ENCODE measurements around the gene CCDC39.
"Not testable (repeated sequence)": the region's sequence is repeated elsewhere in the genome, so short reads cannot be mapped to it uniquely, and the experiment has no call there.

CCDC39 gene

GRCh38 chr3:180626844-180627243 is 52.4 kb downstream of the CCDC39 start:
- intact Hi-C loops (cut with DNase I): no loop called here
- DNase-seq: no peak

GRCh38 chr3:180624714-180625113 is 54.6 kb downstream of the CCDC39 start:
- DNase-seq: no peak
- intact Hi-C loops (cut with DNase I): no loop called here

GRCh38 chr3:180619723-180620122 is 59.6 kb downstream of the CCDC39 start:
- DNase-seq: no peak
- intact Hi-C loops (cut with DNase I): no loop called here

- DNase-seq; intact Hi-C loops (cut with DNase I): not testable (repeated sequence)
Measured at GRCh38 chr3:180618563-180618962, 60.7 kb downstream of the CCDC39 start.

- intact Hi-C loops (cut with DNase I): no loop called here
Measured at GRCh38 chr3:180617049-180617448, 62.2 kb downstream of the CCDC39 start.

GRCh38 chr3:180615954-180616353 is 63.3 kb downstream of the CCDC39 start:
- intact Hi-C loops (cut with DNase I): no loop called here
- peak in 1 of 10 donors; percentile 42 for DNase-seq

More at GRCh38 chr3:180617049-180617448, 62.2 kb downstream of the CCDC39 start:
- no peak for DNase-seq

- DNase-seq: peak in 1 of 10 donors; percentile 37
- intact Hi-C loops (cut with DNase I): no loop called here
Measured at GRCh38 chr3:180612364-180612763, 66.9 kb downstream of the CCDC39 start.

- intact Hi-C loops (cut with DNase I): no loop called here
- no peak for DNase-seq
Measured at GRCh38 chr3:180611006-180611405, 68.3 kb downstream of the CCDC39 start.

- DNase-seq: peak; percentile 83 to 99 (median 92)
- intact Hi-C loops (cut with DNase I): no loop called here
Measured at GRCh38 chr3:180601688-180602666, 77.3 kb downstream of the CCDC39 start, which contains the start of gene TTC14. Gene TTC14, plus strand, starts transcription at chr3:180602163. Its CDS starts 99 bp downstream, at chr3:180602262.

- intact Hi-C loops (cut with DNase I): no loop called here
- peak in 1 of 10 donors; percentile 45 for DNase-seq
Measured at GRCh38 chr3:180600473-180600872, 78.8 kb downstream of the CCDC39 start.

- no peak for DNase-seq
- intact Hi-C loops (cut with DNase I): loop anchor here (5.0 to 10.0 kb wide), 2 partner anchors 671 to 773 kb away; no protein-coding TSS in a partner anchor
Measured at GRCh38 chr3:180595559-180595935, 83.7 kb downstream of the CCDC39 start.

GRCh38 chr3:180594631-180595558 is 84.4 kb downstream of the CCDC39 start:
- intact Hi-C loops (cut with DNase I): loop anchor here (5.0 to 10.0 kb wide), 3 partner anchors 670 to 828 kb away; no protein-coding TSS in a partner anchor
- DNase-seq: no peak

GRCh38 chr3:180593631-180594030 is 85.7 kb downstream of the CCDC39 start:
- intact Hi-C loops (cut with DNase I): loop anchor here (5.0 to 10.0 kb wide), 2 partner anchors 669 to 826 kb away; no protein-coding TSS in a partner anchor
- not testable (repeated sequence) for DNase-seq

- DNase-seq: peak in 2 of 10 donors; percentile 62 to 64
- intact Hi-C loops (cut with DNase I): loop anchor here (5.0 to 10.0 kb wide), 2 partner anchors 666 to 823 kb away; no protein-coding TSS in a partner anchor
Measured at GRCh38 chr3:180590396-180590795, 88.9 kb downstream of the CCDC39 start.

- no peak for DNase-seq
- intact Hi-C loops (cut with DNase I): no loop called here
Measured at GRCh38 chr3:180580934-180581333, 98.4 kb downstream of the CCDC39 start.

GRCh38 chr3:180575571-180575970 is 103.7 kb downstream of the CCDC39 start:
- DNase-seq: no peak
- intact Hi-C loops (cut with DNase I): no loop called here

GRCh38 chr3:180571831-180572598 is 107.3 kb downstream of the CCDC39 start:
- no peak for DNase-seq

GRCh38 chr3:180570238-180570637 is 109.1 kb downstream of the CCDC39 start:
- intact Hi-C loops (cut with DNase I): no loop called here
- no peak for DNase-seq

More at GRCh38 chr3:180571831-180572598, 107.3 kb downstream of the CCDC39 start:
- intact Hi-C loops (cut with DNase I): no loop called here

GRCh38 chr3:180564676-180565075 is 114.6 kb downstream of the CCDC39 start:
- intact Hi-C loops (cut with DNase I): no loop called here
- no peak for DNase-seq

Data from posterior cingulate gyrus (tissue), 11 donors.